Effector memory CD8-positive, alpha-beta T cell (primary cell): ENCODE measurements around the gene DLX3.

Experiments used
- ATAC-seq: fragments of 150-1000 bp; cut with Tn5 transposase; replicated peaks from 2 replicates; pipeline ENCODE4 v1.10.0; 2021; ENCODE audit warnings: mild to moderate bottlenecking, moderate library complexity
- DNase-seq, 3 experiments: peaks; one replicate each; pipeline ENCODE4 v3.0.0; 2021
- H3K27ac Mint-ChIP-seq, 2 donors: one replicate each; pipeline ENCODE4 v1.8.0; 2022; ENCODE audit warnings: mild to moderate bottlenecking in 2 of 2, mixed read lengths in 2 of 2, moderate library complexity in 2 of 2
- H3K27me3 Mint-ChIP-seq, 2 donors: one replicate each; pipeline ENCODE4 v1.8.0; 2022; ENCODE audit warnings: mixed read lengths in 2 of 2
- H3K36me3 Mint-ChIP-seq: one replicate; pipeline ENCODE4 v1.8.0; 2022; ENCODE audit warnings: mild to moderate bottlenecking, moderate library complexity, mixed read lengths; ENCODE audit not compliant: insufficient read depth
- H3K4me1 Mint-ChIP-seq, 2 donors: one replicate each; pipeline ENCODE4 v1.8.0; 2022; ENCODE audit warnings: low read depth in 2 of 2, mixed read lengths in 2 of 2
- H3K4me3 Mint-ChIP-seq, 2 donors: one replicate each; pipeline ENCODE4 v1.8.0; 2022; ENCODE audit warnings: mild to moderate bottlenecking in 2 of 2, mixed read lengths in 2 of 2, moderate library complexity in 2 of 2
- H3K9me3 Mint-ChIP-seq, 2 donors: one replicate each; pipeline ENCODE4 v1.8.0; 2022; ENCODE audit warnings: mixed read lengths in 2 of 2

Gene DLX3

GRCh38 chr17:49980703-49981197 lies 14.3 kb downstream of the DLX3 start:
- no peak for DNase-seq
- Mint-ChIP-seq H3K36me3 (no peaks in the 10 kb centered on the region), H3K4me1 (peaks cover 0 to 2% of the 10 kb centered on the region in 2 donors), H3K9me3 (no peaks in the 10 kb centered on the region), H3K27me3 (peaks cover 65 to 92% of the 10 kb centered on the region in 2 donors), H3K27ac (no peak overlapping the region), H3K4me3 (no peak overlapping the region)
- ATAC-seq = no peak

- no peaks in the 10 kb centered on the region for H3K36me3 Mint-ChIP-seq
- H3K27ac Mint-ChIP-seq = no peak overlapping the region
- H3K9me3 Mint-ChIP-seq = no peaks in the 10 kb centered on the region
- H3K27me3 Mint-ChIP-seq = peaks cover 71 to 92% of the 10 kb centered on the region in 2 donors
- peaks cover 0 to 2% of the 10 kb centered on the region in 2 donors for H3K4me1 Mint-ChIP-seq
- DNase-seq (no peak), ATAC-seq (no peak)
- H3K4me3 Mint-ChIP-seq = no peak overlapping the region
Observed at GRCh38 chr17:49979748-49980479, 15.1 kb downstream of the DLX3 start.

GRCh38 chr17:49978501-49978900 lies 16.5 kb downstream of the DLX3 start:
- Mint-ChIP-seq H3K27me3 (peaks cover 79 to 92% of the 10 kb centered on the region in 2 donors), H3K27ac (no peak overlapping the region), H3K4me3 (no peak overlapping the region), H3K4me1 (no peaks in the 10 kb centered on the region), H3K36me3 (no peaks in the 10 kb centered on the region), H3K9me3 (no peaks in the 10 kb centered on the region)
- ATAC-seq (no peak), DNase-seq (no peak)

- ATAC-seq = no peak
- peaks cover 87 to 100% of the 10 kb centered on the region in 2 donors for H3K27me3 Mint-ChIP-seq
Observed at GRCh38 chr17:49977463-49978389, 17.3 kb downstream of the DLX3 start.

GRCh38 chr17:49976828-49977202 lies 18.2 kb downstream of the DLX3 start:
- no peak for DNase-seq
- Mint-ChIP-seq H3K27ac (no peak overlapping the region), H3K4me3 (no peak overlapping the region), H3K27me3 (peaks cover 86 to 100% of the 10 kb centered on the region in 2 donors), H3K4me1 (peaks cover 2 to 3% of the 10 kb centered on the region in 2 donors), H3K36me3 (no peaks in the 10 kb centered on the region), H3K9me3 (no peaks in the 10 kb centered on the region)
- ATAC-seq = no peak

More at GRCh38 chr17:49977463-49978389, 17.3 kb downstream of the DLX3 start:
- no peak for DNase-seq
- no peaks in the 10 kb centered on the region for H3K36me3 Mint-ChIP-seq
- no peak overlapping the region for H3K27ac Mint-ChIP-seq
- H3K4me3 Mint-ChIP-seq = no peak overlapping the region
- H3K9me3 Mint-ChIP-seq = no peaks in the 10 kb centered on the region
- no peaks in the 10 kb centered on the region for H3K4me1 Mint-ChIP-seq

GRCh38 chr17:49976163-49976827 lies 18.7 kb downstream of the DLX3 start:
- H3K9me3 Mint-ChIP-seq = no peaks in the 10 kb centered on the region

GRCh38 chr17:49975531-49975930 lies 19.5 kb downstream of the DLX3 start:
- H3K9me3 Mint-ChIP-seq = no peaks in the 10 kb centered on the region
- ATAC-seq (no peak), DNase-seq (no peak)
- peaks cover 13% of the 10 kb centered on the region in 2 donors for H3K4me1 Mint-ChIP-seq
- no peak overlapping the region for H3K27ac Mint-ChIP-seq
- peaks cover 86 to 100% of the 10 kb centered on the region in 2 donors for H3K27me3 Mint-ChIP-seq
- no peak overlapping the region for H3K4me3 Mint-ChIP-seq
- no peaks in the 10 kb centered on the region for H3K36me3 Mint-ChIP-seq

More at GRCh38 chr17:49976163-49976827, 18.7 kb downstream of the DLX3 start:
- Mint-ChIP-seq H3K4me1 (peaks cover 7% of the 10 kb centered on the region in 2 donors), H3K36me3 (no peaks in the 10 kb centered on the region), H3K4me3 (no peak overlapping the region), H3K27ac (no peak overlapping the region), H3K27me3 (peaks cover 86 to 100% of the 10 kb centered on the region in 2 donors)
- DNase-seq (no peak), ATAC-seq (no peak)

- Mint-ChIP-seq H3K36me3 (no peaks in the 10 kb centered on the region), H3K27ac (peak overlapping the region in 1 of 2 donors; percentile 16), H3K27me3 (peaks cover 73 to 93% of the 10 kb centered on the region in 2 donors), H3K4me1 (peaks cover 22 to 25% of the 10 kb centered on the region in 2 donors), H3K9me3 (no peaks in the 10 kb centered on the region), H3K4me3 (peak overlapping the region in 1 of 2 donors; percentile 85)
- no peak for DNase-seq
- ATAC-seq = no peak
Observed at GRCh38 chr17:49973271-49973615, 21.8 kb downstream of the DLX3 start.

GRCh38 chr17:49972486-49973270 lies 22.3 kb downstream of the DLX3 start:
- H3K9me3 Mint-ChIP-seq = no peaks in the 10 kb centered on the region
- H3K4me3 Mint-ChIP-seq = peak overlapping the region in 1 of 2 donors; percentile 85
- ATAC-seq (no peak), DNase-seq (no peak)
- no peaks in the 10 kb centered on the region for H3K36me3 Mint-ChIP-seq
- H3K4me1 Mint-ChIP-seq = peaks cover 27 to 29% of the 10 kb centered on the region in 2 donors
- H3K27me3 Mint-ChIP-seq = peaks cover 72 to 91% of the 10 kb centered on the region in 2 donors
- H3K27ac Mint-ChIP-seq = peak overlapping the region in 1 of 2 donors; percentile 16

- no peak for ATAC-seq
- peak overlapping the region; percentile 70 to 85 for H3K4me3 Mint-ChIP-seq
Observed at GRCh38 chr17:49971848-49972485, 23.1 kb downstream of the DLX3 start.

GRCh38 chr17:49971199-49971847 lies 23.7 kb downstream of the DLX3 start:
- H3K27me3 Mint-ChIP-seq = peaks cover 74 to 91% of the 10 kb centered on the region in 2 donors
- H3K9me3 Mint-ChIP-seq = no peaks in the 10 kb centered on the region
- peak overlapping the region; percentile 70 to 85 for H3K4me3 Mint-ChIP-seq
- no peak overlapping the region for H3K27ac Mint-ChIP-seq
- peaks cover 30 to 35% of the 10 kb centered on the region in 2 donors for H3K4me1 Mint-ChIP-seq
- ATAC-seq (no peak), DNase-seq (no peak)
- H3K36me3 Mint-ChIP-seq = no peaks in the 10 kb centered on the region

More at GRCh38 chr17:49971848-49972485, 23.1 kb downstream of the DLX3 start:
- DNase-seq = no peak
- Mint-ChIP-seq H3K9me3 (no peaks in the 10 kb centered on the region), H3K27ac (no peak overlapping the region), H3K27me3 (peaks cover 74 to 91% of the 10 kb centered on the region in 2 donors), H3K36me3 (no peaks in the 10 kb centered on the region), H3K4me1 (peaks cover 30 to 35% of the 10 kb centered on the region in 2 donors)

- DNase-seq (no peak), ATAC-seq (no peak)
- peak overlapping the region; percentile 85 to 90 for H3K4me3 Mint-ChIP-seq
- H3K36me3 Mint-ChIP-seq = peaks cover 4% of the 10 kb centered on the region
- peaks cover 77 to 91% of the 10 kb centered on the region in 2 donors for H3K27me3 Mint-ChIP-seq
- H3K4me1 Mint-ChIP-seq = peaks cover 35 to 36% of the 10 kb centered on the region in 2 donors
- no peaks in the 10 kb centered on the region for H3K9me3 Mint-ChIP-seq
- peak overlapping the region in 1 of 2 donors; percentile 9 for H3K27ac Mint-ChIP-seq
Observed at GRCh38 chr17:49970498-49970897, 24.5 kb downstream of the DLX3 start.
